Measurements from ENCODE around the gene PRDX5.

- TF ChIP-seq CTCF (IDR thresholded peaks at IDR 0.05; ENCODE audit: insufficient read depth, low read length): no peak
- TF ChIP-seq POLR2AphosphoS5 (IDR thresholded peaks at IDR 0.05; ENCODE audit: low read depth): no peak
- TF ChIP-seq GABPA (IDR thresholded peaks at IDR 0.05; ENCODE audit: low read depth): no peak
These were observed 20.1 kb upstream of the PRDX5 start for GRCh38 chr11:64297699-64298358.

Data from HL-60 (cell line).